Measurements from ENCODE around the gene CLDN10.
"Not testable (repeated sequence)": the region's sequence is repeated elsewhere in the genome, so short reads cannot be mapped to it uniquely, and the experiment has no call there.

The CLDN10 gene

DNA sequence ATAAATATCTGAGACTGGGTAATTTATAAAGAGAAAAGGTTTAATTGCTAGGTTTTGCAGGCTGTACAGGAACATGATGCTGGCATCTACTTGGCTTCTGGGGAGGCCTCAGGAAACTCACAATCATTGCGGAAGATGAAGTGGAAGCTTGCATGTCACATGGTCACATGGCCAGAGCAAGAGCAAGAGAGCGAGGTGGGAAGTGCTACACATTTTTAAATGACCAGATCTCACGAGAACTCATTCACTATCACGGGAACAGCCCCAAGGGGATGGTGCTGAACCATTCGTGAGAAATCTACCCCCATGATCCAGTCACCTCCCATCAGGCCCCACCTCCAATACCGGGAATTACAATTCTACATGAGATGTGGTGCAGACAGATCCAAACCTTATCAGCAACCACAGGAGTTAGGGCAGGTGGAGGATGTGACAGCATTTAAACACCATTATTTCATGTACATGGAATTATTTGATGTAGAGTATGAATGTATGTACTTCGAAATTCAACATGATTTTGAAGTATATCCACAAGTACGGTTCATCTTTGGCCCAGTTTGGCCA, 10.5 kb upstream of the CLDN10 start:
- DNase-seq (ENCODE audit: low read depth): no peak

DNA sequence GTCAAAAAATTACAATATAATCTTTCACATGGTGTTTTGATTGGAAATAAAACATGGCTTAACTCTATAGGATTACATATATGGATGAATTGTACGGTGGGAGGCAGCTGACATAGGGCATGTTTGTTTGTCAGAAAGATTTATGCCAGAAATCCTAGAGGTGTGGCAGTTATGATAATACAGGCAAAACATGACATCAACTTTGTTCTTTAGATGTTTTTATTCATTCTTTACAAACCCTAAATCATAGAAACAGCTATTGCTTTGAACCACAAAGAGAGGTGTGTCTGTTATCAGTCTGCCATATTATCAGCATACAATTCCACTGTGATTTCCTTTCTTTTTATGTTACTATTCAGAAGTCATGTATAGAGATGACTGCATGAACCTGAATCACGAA, 8.2 kb upstream of the CLDN10 start:
- no peak for DNase-seq (ENCODE audit: low read depth)

DNA sequence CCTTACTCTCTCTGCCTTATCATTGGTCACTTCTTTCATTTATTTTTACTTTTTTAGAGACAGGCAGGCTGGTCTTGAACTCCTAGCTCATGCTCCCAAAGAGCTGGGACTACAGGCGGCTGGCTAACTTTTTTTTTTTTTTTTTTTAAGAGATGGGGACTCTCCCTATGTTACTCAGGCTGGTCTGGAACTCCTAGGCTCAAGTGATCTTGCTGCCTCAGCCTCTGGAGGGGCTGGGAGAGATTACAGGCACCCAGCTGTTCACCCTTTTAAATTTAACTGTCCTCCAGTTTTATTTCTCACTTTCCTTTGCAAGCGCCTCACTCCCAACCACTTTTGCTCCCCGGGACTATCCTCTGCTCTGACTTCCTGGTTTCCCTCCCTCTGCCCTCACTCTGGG, 5.6 kb upstream of the CLDN10 start:
- DNase-seq (ENCODE audit: low read depth): no peak

DNA sequence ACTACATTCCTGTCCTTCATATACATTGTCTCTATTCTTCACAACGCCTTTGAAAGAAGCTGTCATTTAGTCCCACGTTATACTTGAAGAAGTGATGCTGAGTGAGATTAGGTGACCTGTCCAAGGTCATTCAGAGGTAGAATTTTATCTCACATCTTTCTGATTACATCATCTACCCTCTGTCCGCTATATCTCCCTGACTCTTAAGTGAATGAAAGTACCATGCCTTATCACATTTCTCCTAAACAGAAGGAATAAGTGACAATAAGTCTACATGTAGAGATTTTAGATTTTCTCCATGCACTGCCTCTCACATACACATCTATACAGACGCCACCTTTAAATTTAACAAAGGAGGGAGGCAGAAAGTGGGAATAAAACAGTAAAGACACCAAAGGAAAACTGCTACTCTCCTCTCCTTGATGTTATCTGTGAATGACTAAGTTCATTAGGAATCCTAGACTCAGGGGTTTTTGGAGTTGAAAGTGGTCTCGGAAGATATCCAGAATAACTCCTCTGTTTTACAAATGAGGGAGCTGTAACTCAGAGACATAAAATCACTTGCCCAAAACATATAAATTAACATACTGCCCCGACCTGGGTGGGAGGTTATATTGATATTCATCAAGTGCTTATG, 4.9 kb upstream of the CLDN10 start:
- DNase-seq (ENCODE audit: low read depth): no peak

DNA sequence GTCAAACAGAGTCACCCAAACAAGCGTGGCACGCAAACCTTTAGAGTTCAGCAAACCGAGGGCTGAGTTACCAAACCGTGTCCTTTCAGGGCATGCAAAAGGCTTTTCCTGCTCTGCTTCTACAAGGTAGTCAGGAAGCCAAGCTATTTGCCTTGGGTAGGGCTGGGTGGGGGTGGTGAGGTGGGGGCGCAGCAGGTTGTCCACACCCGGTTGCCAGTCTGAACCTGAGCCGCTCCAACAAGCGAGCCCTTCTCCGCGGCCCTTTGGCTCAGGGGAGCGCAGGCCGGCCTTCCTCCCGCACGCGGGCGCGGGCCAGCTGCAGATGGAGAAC, 347 bp upstream of the CLDN10 start:
- DNase-seq (ENCODE audit: low read depth): no peak

DNA sequence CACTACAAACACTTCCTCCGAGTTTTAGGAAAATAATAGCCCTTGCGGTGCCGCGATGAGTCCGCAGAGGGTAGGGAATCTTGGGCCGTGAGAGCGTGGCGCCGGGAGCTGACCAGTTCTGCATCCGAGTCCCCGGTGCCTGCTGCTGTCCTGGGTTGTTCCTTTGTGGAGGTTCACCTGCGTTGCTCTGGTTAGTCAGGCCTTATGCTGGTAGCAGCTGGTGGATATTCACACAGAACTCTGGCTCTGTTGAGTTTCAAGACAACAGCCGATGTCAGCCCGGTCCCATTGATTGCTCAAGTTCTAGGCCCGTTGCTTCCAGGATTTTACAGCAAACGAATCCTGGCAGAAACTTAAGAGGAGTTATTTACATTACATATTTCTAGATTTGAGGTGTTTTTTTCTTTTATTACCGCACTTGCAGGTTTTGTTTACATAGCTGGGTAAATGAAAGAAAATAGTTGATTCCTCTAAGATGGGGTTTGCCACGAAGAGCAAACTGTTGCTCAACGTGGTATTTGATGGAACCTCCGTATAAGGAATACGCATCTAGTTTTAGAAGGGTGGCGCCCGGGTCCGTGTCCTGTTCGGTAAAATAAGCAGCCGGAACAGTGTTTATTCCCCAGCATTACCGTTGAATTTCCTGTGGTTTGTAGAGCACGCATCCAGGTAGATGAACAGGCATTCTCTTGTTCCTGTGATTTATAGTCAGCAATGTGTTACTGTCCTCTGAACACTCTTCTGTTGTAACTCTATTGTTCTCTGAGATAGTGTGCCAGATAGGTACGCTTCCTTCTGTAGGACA, 1.3 kb downstream of the CLDN10 start:
- no peak for DNase-seq (ENCODE audit: low read depth)

DNA sequence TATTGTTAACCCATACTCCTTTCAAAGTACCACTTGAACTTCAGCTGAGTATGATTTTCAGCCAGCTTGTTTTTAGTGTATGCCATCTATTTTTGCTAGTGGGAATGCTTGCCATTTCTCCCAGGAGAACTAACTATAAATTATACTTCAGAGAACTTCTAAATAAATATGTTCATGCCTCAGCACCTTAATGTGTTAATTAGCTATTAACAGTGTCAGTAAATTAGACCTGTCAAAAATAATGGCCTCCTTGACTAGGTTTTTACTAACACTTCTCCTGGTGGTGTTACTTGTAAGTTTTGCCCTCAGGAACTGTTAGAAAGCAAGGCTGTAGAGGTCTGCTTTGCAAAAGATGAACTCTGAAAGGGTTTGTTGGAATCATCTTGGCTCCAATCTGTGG, 4.5 kb downstream of the CLDN10 start:
- DNase-seq (ENCODE audit: low read depth): no peak

DNA sequence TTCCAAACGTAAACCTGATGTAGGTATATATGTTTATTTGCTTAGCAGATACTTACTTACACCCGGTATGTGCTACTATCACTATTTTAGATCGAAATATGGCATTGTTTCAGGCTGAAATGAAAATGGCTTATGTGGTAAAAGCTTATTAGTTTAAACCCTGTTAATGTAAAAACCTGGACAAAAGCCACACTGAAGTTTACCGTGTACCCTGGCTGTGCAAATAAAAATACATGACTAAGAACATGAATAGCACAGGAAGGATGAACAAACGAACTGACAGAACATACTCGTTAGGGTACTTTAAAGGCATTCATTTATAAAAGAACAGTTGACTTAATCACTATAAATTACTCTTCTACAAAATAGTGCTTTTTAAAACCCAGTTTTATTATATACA, 6.6 kb downstream of the CLDN10 start:
- DNase-seq (ENCODE audit: low read depth): no peak

DNA sequence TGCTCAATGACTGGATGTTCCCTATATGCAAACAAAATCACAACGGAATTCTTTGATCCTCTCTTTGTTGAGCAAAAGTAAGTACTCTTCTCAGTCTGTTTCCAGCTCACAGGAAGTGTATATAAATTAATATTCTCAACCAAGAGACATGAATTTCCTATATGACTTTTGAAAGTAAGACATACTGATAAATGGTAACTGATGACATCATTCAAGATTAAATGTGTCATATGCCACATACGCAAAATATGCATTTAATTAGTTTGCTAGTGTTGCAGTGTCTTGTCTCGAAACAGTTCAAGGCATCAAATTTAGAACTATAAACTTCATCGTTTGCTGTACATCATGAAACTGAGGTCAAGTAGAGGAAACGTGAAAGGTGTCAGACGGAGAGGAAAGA, 7.9 kb downstream of the CLDN10 start:
- no peak for DNase-seq (ENCODE audit: low read depth)

DNA sequence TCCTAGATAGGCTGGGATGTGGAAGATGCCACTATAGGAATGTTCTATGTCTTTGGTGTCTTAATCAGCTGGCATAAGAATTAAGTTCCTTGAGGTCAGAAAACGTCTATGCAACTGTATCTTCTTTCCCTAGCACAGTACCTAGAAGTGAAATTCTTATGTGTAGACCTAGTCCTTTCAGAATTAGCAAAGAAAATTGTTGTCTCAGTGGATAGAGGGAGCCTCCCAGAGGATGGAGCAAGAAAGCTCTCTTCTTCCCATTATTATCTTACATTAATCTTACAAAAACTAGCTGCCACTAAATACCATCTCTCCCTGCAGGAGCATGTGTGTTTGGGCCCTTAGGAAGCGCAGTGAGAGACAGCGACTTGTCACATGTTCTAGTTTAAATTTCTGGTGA, 11.6 kb downstream of the CLDN10 start:
- no peak for DNase-seq (ENCODE audit: low read depth)

DNA sequence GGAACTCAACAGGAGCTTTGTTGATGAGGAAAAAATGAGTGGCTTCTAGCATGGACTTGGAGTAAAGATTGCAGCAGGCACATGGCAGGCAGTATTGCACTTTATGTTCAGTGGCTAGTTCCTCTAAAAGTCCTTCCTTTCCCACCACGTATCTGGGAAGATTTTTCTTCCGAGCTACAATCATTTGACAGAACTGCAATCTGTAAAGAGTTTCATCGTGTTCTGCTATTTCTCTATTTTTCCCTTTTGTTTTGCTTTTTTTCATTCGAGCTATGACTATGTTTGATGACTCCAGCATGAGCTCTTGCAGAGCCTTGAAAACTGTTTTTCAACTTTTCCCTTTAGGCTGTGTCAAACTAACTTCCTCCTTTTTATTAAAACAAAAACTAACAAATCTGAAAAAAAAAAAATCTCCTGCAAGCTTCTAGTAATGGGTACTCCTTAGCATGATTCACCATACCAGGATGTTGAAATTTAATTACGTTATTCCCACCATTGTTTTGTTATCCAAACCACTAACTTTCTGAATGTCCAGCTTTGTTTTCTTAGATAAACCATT, 12.3 kb downstream of the CLDN10 start:
- peak; percentile 6 for DNase-seq (ENCODE audit: low read depth)

DNA sequence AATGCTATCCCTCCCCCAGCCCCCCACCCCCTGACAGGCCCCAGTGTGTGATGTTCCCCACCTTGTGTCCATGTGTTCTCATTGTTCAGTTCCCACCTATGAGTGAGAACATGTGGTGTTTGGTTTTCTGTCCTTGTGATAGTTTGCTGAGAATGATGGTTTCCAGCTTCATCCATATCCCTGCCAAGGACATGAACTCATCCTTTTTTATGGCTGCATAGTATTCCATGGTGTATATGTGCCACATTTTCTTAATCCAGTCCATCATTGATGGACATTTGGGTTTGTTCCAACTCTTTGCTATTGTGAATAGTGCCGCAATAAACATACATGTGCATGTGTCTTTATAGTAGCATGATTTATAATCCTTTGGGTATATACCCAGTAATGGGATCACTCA, 13.2 kb downstream of the CLDN10 start:
- not testable (repeated sequence) for DNase-seq (ENCODE audit: low read depth)

DNA sequence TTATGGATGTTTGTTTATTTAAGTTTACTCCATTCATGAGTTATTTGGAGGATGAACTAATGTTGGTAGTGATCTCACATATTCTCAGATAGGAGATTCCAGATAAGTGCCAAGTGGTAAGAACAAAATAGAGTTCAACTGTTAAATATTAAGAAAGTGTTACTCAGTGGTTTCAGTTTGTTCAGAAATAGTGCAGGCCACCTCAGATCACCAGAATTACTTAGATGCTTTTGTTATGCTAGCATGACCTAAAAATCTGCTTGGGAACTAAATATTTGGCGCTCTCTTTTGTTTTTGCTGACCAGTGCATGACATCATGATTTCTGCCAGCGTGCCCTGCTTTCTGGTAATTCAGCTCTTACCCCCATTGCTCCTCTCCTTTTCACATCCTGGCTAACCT, 15.6 kb downstream of the CLDN10 start:
- DNase-seq (ENCODE audit: low read depth): no peak

DNA sequence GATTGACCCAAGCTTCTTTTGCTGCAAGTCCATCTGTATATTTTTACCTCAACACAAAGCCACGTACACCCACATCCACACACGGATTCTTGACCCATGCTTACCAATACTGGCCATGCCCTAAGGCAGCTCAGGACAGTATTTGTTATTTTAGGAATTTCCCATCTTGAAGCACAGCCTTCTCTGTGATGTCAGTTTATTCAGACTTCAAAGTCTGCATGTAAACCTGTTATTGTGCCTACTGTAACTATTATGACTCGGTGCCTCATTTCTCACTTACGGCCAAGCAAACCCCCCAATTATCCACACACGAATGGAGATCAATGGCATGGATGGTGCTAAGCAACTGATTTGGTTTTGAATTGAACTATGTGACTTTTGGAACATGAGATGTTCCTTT, 17.5 kb downstream of the CLDN10 start:
- DNase-seq (ENCODE audit: low read depth): no peak

DNA sequence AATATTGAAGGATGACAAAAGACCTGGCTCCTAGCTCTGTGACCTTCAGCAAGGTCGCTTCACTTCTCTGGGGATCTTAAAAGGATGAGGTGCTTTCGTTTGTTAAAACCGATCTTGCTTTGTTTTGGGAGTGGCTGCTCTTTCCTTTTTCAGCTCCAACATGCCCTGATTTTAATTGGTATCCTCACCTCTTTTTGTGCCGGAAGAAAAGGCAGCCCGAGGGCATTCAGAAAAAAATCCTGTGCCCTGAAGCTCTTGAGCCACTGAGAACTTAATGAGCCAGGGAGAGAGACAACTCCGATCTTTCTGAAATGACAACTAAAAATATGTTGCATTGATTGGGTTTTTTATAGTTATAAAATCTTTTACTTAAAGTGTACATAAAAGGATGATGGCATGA, 19.4 kb downstream of the CLDN10 start:
- no peak for DNase-seq (ENCODE audit: low read depth)

DNA sequence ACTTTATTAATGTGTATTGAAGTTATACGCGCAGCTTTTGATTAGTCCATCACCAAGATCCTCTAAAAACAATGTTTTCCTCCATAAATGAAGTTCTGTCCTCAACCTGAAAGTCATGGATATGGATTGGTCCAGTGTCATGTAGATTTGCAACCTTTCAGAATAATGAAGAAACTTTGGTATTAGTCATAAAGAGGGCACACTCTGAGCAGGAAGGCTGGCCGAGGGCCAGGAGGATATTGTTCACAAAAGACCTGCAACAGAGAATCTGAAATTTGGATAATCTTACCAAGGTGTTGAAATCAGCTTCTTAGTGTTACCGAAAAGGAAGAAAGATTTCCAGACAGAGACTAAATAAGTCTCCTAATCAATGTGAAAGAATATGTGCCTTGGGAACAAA, 20.7 kb downstream of the CLDN10 start:
- no peak for DNase-seq (ENCODE audit: low read depth)

DNA sequence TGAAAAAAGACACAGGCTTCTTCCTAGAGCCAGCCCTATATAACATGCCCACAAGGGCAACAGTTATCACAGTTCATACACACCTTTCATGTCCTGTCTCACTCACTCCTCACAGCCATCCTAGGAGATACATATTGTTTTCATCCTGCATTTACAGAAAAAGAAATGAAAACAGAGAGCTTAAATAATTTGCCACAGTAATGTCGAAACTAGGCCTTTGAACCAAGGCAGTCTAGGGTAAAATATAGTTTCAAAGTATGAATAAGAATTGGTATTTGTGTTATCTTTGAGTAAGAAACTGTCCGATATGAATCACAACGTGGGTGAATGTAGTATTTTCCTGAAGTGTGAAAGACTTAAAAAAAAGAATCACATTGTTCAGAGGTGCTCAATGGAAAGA, 26.8 kb downstream of the CLDN10 start:
- DNase-seq (ENCODE audit: low read depth): no peak

DNA sequence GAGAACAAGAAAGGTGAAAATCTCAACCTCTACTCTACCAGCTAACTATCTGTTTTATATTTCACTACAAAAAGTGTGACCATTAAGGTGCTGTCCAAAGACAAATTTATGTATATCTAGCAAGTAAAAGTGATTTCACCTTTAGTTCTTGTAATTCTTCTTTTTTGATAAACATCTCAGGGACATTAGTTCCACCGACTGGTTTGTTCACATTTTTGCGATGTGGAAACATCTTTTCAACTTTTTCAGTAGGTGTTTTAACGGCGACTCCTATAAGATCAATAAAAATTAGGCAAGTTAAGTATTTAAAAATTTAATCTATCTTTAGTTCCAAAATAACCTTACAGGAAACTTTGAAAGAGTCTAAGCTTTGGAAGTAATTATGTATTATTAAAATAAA, 33.3 kb downstream of the CLDN10 start:
- no peak for DNase-seq (ENCODE audit: low read depth)

DNA sequence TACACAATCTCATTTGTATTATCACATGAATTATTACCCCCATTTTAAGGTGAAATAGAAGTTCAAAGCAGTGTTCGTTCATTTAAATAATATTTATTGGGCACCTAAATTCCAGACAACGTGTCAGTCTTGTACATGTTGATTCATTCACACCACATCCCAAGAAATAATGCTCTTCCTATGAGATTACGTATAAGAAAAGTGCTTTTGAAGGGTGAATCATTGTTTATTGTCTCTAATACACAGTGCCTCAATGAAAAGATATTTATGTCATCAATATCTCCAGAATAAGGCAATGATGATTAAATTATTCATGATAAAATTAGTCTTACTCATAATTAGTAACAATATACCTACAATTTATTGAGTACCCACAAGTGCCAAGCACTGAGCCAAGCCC, 35.6 kb downstream of the CLDN10 start:
- DNase-seq (ENCODE audit: low read depth): no peak

DNA sequence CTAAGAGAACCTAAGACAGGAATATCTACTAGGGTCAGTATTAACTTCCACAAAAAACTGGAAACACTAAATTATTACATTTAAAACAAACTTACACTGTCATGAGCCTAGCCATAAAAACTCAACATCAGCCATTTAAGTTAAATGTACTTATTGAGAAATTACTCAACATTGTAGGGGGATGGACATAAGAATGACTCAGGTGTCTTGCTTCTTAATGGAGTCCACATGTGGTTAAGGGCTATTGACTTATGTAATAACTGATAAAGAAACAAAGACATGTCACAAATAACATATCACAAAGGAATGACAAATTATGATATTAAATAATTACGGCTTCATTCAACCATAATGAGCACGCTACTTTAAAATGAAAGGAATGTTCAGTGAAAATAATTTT, 36.2 kb downstream of the CLDN10 start:
- DNase-seq (ENCODE audit: low read depth): no peak

DNA sequence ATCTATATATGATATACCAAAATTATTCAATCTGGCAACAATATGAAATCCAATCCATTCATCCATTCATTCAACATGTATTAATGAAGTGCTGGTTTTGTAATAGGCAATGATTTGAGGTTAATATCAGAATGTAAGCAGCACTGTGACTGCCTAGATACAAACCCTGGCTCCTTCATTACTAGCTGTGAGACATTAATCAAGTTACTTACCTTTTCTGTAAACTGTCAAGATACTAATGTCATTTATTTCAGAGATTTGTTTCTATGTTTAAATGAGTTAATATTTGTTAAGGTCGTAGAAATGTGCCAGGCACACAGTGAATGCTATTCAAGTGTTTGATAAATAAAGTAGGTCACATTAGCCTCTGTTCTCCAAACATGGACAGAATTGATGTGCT, 40.9 kb downstream of the CLDN10 start:
- no peak for DNase-seq (ENCODE audit: low read depth)

DNA sequence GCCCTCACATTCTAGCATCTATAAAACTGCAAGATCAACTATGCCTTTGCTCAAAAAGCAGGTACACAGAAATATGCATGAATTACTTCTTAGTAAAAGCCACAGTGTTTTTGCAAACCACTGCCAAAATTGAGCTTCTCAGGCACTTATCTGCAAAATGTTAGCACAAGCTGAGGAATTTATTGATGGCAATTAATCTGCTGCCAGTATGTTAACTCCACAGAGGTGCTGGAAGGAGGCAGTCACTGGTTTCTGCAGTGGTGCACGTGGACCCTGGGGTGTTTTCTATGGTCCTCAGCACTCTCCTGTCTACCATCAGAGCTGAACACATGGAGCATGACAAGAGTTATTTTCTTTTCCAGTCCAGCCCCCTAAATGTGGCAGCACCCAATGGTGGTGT, 44.2 kb downstream of the CLDN10 start:
- DNase-seq (ENCODE audit: low read depth): no peak

DNA sequence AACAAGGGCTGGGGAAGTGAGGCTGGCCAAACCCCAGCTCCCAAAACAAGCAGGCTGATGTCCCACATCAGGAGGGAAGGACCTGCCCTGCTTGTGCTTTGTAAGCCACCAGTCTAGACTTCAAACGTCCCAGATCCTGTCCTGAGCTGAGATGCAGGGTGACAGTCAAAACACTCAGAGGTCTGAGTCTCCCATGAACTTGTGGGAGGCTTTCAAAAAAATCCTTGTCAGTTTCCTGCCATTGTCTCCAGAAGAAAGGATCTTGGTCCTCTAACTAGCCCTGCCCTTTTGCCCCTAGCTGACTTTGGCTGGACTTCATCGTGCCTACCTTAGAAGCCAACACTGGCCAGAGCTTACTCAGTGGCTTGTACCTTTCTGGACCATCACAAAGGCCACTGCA, 48.7 kb downstream of the CLDN10 start:
- no peak for DNase-seq (ENCODE audit: low read depth)

DNA sequence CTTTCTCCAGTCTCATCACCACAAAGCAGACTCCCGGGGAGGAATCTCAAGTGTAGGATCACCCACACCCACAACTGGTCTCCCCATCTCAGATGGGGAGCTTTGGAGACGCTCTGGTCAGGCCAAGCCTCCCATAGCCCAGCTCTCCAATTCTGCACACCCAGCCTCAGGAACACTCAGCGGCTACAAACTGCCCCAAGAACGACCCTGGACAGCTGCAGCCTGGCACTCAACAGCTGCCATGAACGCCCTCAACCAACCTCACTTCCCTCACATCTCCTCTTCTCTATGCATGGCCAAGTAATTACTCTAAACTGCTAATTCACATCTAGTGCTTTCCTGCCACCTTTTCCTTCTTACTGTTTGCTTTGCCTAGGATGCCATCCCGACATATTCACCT, 49.4 kb downstream of the CLDN10 start:
- no peak for DNase-seq (ENCODE audit: low read depth)

Data from GM04504 (cell line).